ENCODE results near the gene TTI1. TPM values are rescaled to one million over a fixed set of nuclear protein-coding genes. Genes with fewer than 3 reads are reported as not detected.

Gene TTI1
- total RNA-seq, 1 experiment from 2014 or later = 37.4 TPM

GRCh38 chr20:37936451-37936850 lies 96.8 kb downstream of the TTI1 start:
- H3K27ac ChIP-seq (ENCODE audit: insufficient read length, low read depth, low read length) = no peak overlapping the region
- no peak overlapping the region for H2BK15ac ChIP-seq (ENCODE audit: low read depth, low read length)
- no peak overlapping the region for H2BK120ac ChIP-seq (ENCODE audit: low read depth, low read length, poor library complexity, severe bottlenecking)
- H3K56ac ChIP-seq (ENCODE audit: insufficient read length, low read depth, low read length) = no peak overlapping the region
- H3K23ac ChIP-seq (ENCODE audit: insufficient read length, low read depth, low read length) = no peak overlapping the region
- no peak overlapping the region for H4K91ac ChIP-seq (ENCODE audit: insufficient read length, low read depth, low read length)
- H3K9ac ChIP-seq (ENCODE audit: extremely low read depth, insufficient read length, low read length) = no peak overlapping the region
- H3K18ac ChIP-seq (ENCODE audit: insufficient read length, low read depth, low read length) = no peak overlapping the region
- no peak for TF ChIP-seq CTCF (conservative IDR thresholded peaks at IDR 0.05)
- no peaks in the 10 kb centered on the region for H3K27me3 ChIP-seq (ENCODE audit: insufficient read depth, low read length)
- no peak overlapping the region for H2AK5ac ChIP-seq (ENCODE audit: insufficient read length, low read length)
- H3K4me1 ChIP-seq (ENCODE audit: insufficient read depth, low read length) = peaks cover 2% of the 10 kb centered on the region; the same call in 1 of the 2 replicates
- no peak overlapping the region for H3K4me2 ChIP-seq (ENCODE audit: insufficient read depth, insufficient read length, low read length)
- H2BK12ac ChIP-seq (ENCODE audit: insufficient read length, low read depth, low read length) = no peak overlapping the region
- H3K23me2 ChIP-seq (ENCODE audit: insufficient read length, low read depth, low read length, poor library complexity, severe bottlenecking) = no peaks in the 10 kb centered on the region
- H2BK20ac ChIP-seq (ENCODE audit: low read depth, low read length, poor library complexity, severe bottlenecking) = no peak overlapping the region
- H4K8ac ChIP-seq (replicated peaks; ENCODE audit: insufficient read length, low read depth, low read length) = no peak overlapping the region
- WGBS (ENCODE audit: extremely low coverage, insufficient read length, low lambda C conversion rate) = no CpG with 5 or more reads among the region's 8 CpGs
- no peaks in the 10 kb centered on the region; the same call in none of the 2 replicates for H3K27me3 Mint-ChIP-seq (ENCODE audit: low read depth)
- no peaks in the 10 kb centered on the region for H4K20me1 ChIP-seq (ENCODE audit: control insufficient read depth, insufficient read depth, insufficient read length)
- H3K9me3 ChIP-seq (ENCODE audit: control insufficient read depth, low read depth, low read length) = no peaks in the 10 kb centered on the region
- H2BK5ac ChIP-seq (ENCODE audit: insufficient read length, low read length) = no peak overlapping the region
- no peak overlapping the region for H3T11ph ChIP-seq (ENCODE audit: low read length)
- no peak overlapping the region; a peak in 1 of 7 replicates for H3K27ac Mint-ChIP-seq
- no peaks in the 10 kb centered on the region for H3K79me2 ChIP-seq (ENCODE audit: insufficient read depth, low read length)
- no peak overlapping the region for H4K5ac ChIP-seq (ENCODE audit: insufficient read length, low read depth, low read length)
- DNase-seq = no peak
- no peak overlapping the region for H2AFZ ChIP-seq (ENCODE audit: low read length)
- H3K4me1 Mint-ChIP-seq = peaks cover 23 to 41% of the 10 kb centered on the region in 2 experiments
- H3K4ac ChIP-seq (ENCODE audit: low read depth, low read length) = no peak overlapping the region
- H3K14ac ChIP-seq (ENCODE audit: insufficient read depth, low read length) = no peak overlapping the region
- no peaks in the 10 kb centered on the region for H3K79me1 ChIP-seq (ENCODE audit: insufficient read depth, low read depth, low read length, poor library complexity, severe bottlenecking)
- no peak overlapping the region for H3K4me3 Mint-ChIP-seq
- no peaks in the 10 kb centered on the region for H3K9me3 Mint-ChIP-seq
- H3K36me3 Mint-ChIP-seq (ENCODE audit: insufficient read depth in 1 of 3, low read depth in 3 of 3) = no peaks in the 10 kb centered on the region

All from H9 (cell line).